ENCODE data around the gene RBM38.

The RBM38 gene

GRCh38 chr20:57435498-57436222 lies 44.5 kb downstream of the RBM38 start:
- peak; percentile 43 for DNase-seq

GRCh38 chr20:57436223-57436545 lies 45.0 kb downstream of the RBM38 start:
- no peak for DNase-seq

DNA sequence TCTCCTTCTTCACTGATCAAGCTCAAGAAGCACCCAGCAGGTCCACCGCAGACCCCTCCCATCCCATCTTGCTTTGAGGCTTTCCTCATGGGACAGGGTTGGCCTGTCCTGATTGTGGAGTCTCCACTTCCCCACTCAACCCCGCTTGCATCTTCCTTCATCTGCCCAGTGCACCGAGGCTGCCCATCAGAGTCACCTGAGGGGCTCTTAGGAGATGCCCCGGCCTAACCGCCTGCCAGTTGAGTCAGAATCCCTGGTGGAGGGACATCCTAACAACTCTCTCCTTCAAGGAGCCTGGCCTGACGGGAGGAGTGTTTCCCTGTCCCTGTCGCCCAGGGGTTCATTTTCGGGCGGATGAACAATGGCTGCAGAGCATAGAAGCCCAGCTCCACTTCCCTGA lies 46.1 kb downstream of the RBM38 start:
- DNase-seq: no peak

- DNase-seq: no peak
Measured at GRCh38 chr20:57437672-57438330, 46.6 kb downstream of the RBM38 start.

GRCh38 chr20:57438552-57438951 lies 47.4 kb downstream of the RBM38 start:
- DNase-seq: no peak

DNA sequence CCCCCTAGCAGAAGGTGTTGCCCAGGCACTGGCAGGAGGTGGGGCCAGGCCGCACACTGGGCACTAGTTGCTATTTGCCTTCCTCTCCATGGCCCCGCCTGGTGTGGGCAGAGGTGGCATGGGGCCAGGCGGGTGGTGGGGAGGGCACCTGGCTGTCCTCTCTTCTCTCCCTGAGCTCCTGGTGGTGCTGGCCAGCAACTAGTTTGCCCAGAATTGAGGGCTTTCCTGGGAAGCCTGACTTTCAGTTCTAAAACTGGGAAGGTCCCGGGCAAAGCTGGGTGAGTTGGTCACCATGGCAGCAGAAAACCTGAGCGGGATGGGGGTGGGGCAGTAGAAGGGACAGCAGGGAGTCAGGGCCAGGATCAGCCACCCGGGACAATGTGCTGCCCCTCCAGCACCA lies 48.2 kb downstream of the RBM38 start:
- peak; percentile 69 for DNase-seq

DNA sequence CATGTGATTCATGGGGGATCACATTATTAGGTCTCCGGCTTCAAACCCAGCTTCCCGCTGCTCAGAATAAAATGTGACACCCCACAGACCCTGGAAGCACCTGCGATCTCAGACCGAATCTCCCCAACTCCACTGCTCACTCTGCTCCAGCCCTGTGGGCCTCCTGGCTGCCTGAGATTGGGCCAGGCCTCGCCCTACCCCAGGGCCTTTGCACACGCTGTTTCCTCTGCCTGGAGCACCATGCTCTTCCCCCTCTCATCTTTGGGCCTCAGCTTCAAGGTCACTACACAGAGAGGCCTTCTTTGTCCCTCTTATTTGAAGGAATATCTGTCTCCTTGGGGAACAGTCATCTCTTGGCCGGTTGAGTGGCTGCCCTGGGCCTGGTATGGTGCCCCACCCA lies 48.8 kb downstream of the RBM38 start:
- DNase-seq: no peak

- peak; percentile 58 for DNase-seq
Measured at GRCh38 chr20:57440678-57441509, 49.7 kb downstream of the RBM38 start.

- no peak for DNase-seq
Measured at GRCh38 chr20:57441510-57442154, 50.4 kb downstream of the RBM38 start.

DNA sequence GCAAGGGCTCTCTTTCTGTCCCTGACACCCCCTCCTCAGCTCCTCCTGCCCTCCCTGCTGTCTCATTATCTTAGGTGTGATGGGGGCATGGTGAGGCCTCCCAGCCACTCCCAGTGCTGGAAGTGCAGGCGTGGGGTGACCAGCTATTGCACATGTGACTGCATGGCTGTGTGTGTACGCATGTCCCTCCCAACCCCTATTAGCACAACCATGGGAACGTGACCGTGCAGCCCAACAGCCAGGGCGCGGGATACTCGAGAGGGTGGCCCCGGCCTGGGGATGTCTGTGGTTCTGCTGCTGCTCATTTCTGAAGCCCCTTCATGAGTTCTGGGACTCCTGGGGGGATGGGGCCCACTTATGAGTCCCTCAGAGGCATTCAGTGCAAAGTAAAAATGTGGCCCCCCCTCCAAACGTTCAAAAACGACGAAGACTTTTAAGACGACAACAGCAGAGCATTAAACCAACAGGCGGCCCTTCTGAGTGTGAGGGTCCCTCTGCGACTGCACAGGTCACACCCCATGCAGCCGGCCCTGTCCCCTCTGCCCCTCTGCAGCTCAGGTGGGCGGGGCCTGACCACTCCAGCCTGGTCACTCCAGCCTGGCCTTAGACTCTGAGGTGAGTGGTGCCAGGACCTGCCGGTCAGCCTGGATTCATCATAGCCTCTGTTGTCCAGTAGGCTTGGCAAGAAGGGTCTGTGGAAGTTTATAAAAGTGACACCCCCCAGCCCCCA lies 51.1 kb downstream of the RBM38 start:
- DNase-seq: no peak

DNA sequence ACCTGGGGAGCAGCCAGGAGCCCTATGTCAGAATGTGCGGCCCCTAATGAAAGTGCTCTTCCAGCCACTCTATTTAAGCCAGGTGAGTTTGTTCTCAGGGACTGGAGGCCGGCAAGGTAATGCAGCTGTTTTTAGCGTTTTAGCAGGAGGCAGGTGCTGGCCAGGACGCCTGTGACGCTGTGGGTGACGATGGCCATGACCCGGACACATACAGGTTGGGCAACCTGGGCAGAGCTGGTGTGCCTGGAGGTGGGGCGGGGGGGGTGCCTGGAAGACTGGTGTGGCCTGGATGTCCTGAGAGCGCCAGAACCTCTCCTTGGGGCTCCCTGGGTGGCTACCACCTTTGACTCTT lies 51.7 kb downstream of the RBM38 start:
- DNase-seq: no peak

- no peak for DNase-seq
Measured at GRCh38 chr20:57443349-57444265, 52.4 kb downstream of the RBM38 start.

DNA sequence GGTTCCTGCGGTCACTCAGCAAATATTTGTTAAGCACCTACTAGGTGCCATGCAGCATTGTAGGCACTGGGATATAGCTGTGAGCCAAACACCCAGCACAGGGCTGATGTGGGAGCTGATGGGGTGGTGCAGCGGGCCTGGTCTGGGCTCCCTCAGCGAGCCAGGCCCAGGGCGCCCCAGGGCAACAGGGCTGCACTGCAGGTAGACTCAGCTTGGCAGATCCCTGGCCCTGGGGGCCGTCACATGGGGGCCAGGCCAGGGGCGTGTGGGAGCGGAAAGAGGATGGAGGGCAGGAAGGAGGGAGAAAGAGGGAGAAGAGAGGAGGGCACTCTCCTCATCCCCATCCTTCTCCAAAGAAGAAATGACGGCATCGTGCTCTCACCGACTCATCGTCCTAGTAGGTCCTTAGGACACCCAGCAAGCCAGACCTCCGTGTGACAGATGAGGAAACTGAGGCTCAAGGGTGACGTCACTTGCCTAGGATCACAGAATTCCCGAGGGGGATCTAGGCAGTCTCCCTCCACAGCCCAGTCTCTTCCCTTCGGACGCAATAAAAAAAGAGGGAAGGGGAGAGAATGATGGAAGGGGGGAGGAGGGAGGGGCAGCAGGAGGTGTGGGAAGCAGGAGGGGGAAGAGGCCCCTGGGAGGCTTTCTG lies 53.3 kb downstream of the RBM38 start:
- no peak for DNase-seq

DNA sequence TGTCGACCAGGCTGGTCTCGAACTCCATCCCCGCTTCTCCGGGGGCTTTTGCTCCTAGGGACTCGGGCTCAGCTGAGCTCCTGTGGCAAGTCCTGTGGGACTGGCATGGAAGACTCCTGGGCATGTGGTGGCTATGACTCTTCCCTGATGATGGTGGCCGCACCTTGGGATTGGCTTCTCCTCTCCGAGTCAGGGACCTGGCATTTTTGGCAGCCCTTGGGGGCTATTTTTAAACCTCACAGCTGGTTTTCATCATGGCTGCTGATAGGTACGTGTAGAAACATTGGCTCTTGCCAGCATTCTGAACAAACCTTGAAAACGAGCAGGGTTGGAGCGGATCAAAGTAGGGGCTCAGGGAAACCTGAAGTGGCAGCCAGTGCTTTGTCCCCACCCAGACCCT lies 54.1 kb downstream of the RBM38 start:
- DNase-seq: no peak

GRCh38 chr20:57445774-57446173 lies 54.6 kb downstream of the RBM38 start:
- no peak for DNase-seq

DNA sequence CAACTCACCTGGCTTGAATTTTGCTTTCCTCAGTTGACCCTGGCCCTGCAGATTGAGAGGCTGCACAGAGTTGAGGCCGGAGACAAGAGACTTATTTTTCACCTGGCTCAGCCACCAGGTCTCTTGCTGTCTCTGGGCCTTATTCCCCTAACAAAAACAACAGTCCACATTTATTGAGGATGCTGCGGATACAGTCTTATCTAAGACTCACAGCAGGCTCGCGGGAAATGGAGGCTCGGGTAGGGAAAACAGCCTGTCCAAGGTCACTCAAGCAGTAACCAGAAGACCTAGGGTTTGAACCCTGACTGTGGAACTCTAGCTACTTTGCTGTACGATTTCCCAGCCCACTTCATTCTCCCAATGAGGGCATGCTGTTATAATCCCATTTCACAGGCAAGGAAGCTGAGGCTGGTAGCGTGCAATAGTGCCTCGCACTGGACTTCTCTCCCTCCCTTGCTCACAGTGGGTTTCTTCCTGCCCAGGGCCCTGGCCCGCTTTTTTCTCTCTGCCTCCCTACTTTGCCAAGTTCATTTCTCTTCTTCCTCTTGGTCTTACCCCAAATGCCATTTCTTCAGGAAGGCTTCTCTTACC lies 57.7 kb downstream of the RBM38 start:
- no peak for DNase-seq

DNA sequence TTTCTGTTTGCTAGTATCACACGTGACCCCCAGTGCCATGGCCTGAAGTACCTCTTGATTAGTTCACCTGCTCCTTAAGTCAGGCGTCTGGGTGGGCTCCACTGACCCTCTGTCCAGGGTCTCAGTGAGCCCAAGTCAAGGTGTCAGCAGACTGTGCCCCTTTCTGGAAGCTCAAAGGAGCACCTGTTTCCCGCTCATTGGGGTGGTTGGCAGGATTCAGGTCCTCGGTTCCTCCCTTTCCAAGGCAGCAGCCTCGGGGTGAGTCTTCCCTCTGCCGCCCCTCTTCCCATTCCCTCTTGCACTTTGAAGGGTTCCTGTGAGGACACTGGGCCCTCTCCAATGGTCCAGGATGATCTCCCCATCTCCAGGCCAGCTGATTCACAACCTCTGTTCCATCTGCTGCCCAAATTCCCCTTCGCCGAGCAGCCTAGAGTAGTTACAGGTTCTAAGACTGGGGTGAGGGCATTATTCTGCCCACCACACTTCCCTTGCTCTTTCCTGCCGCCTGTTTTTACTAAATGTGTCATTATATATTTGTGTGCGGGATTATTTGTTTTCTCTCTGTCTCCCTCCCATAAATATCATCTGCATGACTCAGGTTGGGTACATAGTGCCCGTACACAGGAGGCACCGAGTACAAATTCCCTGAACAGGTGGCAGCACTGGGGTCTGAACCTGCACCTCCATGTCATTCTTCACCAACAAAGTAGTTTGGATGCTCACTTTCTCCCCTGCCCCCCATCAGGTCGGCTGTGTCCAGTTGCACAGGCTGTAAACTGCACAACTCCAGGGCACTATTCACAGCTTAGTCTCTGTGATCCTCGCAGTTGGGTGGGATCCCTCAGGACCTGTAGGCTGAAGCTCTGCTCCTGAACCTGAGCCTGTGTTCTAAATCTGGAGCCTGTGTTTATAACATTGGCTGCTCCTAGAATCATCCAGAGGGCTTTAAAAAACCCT lies 58.5 kb downstream of the RBM38 start:
- DNase-seq: no peak

DNA sequence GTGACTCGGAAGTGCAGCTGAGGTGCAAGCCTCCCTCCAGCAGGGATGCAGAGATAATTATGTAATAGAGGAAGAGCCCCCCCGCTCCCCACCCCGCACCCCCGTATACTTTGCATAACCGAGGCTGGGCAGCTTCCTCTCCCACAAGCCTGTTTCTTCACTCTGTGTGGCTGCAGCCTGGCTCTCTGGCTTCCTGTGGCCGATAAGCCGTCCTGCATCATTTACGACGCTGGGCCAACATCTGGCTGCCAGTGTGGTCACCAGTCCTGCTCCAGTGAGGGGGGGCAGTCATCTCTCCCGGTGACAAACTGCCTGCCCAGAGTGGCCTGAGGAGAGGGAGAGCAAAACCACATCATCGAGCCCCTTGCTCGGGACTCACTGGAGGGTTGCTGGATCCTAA lies 59.2 kb downstream of the RBM38 start:
- DNase-seq: no peak

DNA sequence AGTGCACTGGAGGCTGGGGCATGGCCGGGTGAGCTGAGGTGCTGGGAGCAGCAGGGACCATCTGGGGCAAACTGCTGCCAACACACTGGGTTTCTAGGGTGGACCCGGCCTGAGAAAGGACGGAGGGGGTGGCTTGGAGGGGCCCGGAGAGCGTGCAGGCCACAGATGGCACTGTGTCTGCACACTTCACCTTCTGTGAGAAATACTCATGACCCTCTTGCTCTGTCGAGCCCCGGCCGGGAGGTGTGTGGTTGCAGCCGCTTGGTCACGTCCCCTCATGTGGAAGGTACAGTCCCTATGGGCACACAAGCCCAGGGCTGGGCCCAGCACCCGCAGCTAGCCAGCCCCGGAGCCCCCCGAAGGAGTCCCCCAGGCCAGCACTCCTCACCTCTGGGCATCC lies 59.7 kb downstream of the RBM38 start:
- DNase-seq: no peak
